HepG2 (cell line): ENCODE data around the gene ZNF324B. TPM values are rescaled to one million over a fixed set of nuclear protein-coding genes. Genes with fewer than 3 reads are reported as not detected.

ENCODE experiments used
- ATAC-seq: fragments of 200-7000 bp; cut with Tn5 transposase; 3 replicates; pipeline ENCODE4 v1.9.1; 2020; ENCODE audit warnings: mild to moderate bottlenecking, moderate library complexity
- BruUV-seq: library from RNA; stranded (reverse); fragments of 400-500 nt; replicated peaks from 2 replicates; lab custom pipeline; 2021; lab: Mats Ljungman, UMichigan
- CTCF ChIA-PET: fragments of 300-600 bp; formaldehyde crosslinking; extraction: SDS; loops from one replicate; lab custom pipeline; 2021; ENCODE audit warnings: low total read pairs, inconsistent platforms, low intra/inter-chr PET ratio; lab: Yijun Ruan, JAX
- POLR2A ChIA-PET: fragments of 350-600 bp; sonication (Branson Sonifier 250); formaldehyde crosslinking; loops from one replicate; lab custom pipeline; 2020; ENCODE audit warnings: antibody characterized with exemption, inconsistent platforms; lab: Yijun Ruan, JAX
- DNase-seq: peaks from one replicate; pipeline ENCODE4 v3.0.0-alpha.2; 2015; ENCODE audit warnings: low spot score
- FAIRE-seq: peaks from 3 replicates; lab custom pipeline; 2011; peaks lifted over from hg19 to GRCh38; lab: Jason Lieb, UNC
- H2AFZ ChIP-seq: one replicate; pipeline ENCODE4 v1.6.1; 2011; ENCODE audit warnings: low read length, inconsistent platforms
- H3K27ac ChIP-seq: fragments of 300-600 bp; 3 replicates; pipeline ENCODE4 v1.8.0; 2011; ENCODE audit warnings: mixed run types, mild to moderate bottlenecking, mixed read lengths, low read length, inconsistent platforms; ENCODE audit not compliant: insufficient read depth; ENCODE audit errors: extremely low read length
- H3K27me3 ChIP-seq, 2 experiments: fragments of 200-600 bp in 1 of 2; 2 replicates in 1 of 2; 3 replicates in 1 of 2; pipeline versions ENCODE4 v1.6.0 to v1.8.0; 2011; ENCODE audit warnings: low read length in 2 of 2, mild to moderate bottlenecking in 2 of 2, moderate library complexity in 2 of 2, inconsistent platforms in 1 of 2; ENCODE audit not compliant: insufficient read depth in 2 of 2, control insufficient read depth in 1 of 2
- H3K36me3 ChIP-seq, 2 experiments: fragments of 200-600 bp in 1 of 2; replicated peaks in 1 of 2; 2 replicates in 1 of 2; 3 replicates in 1 of 2; pipeline versions ENCODE4 v1.5.1 to v1.8.0; 2011; ENCODE audit warnings: low read length in 2 of 2, inconsistent platforms in 1 of 2; ENCODE audit not compliant: insufficient read depth in 2 of 2, control insufficient read depth in 1 of 2
- H3K4me1 ChIP-seq: 2 replicates; pipeline ENCODE4 v1.5.1; 2012; ENCODE audit warnings: low read length, inconsistent platforms; ENCODE audit not compliant: insufficient read depth
- H3K4me2 ChIP-seq: 2 replicates; pipeline ENCODE4 v1.6.0; 2011; ENCODE audit warnings: low read depth, low read length, inconsistent platforms
- H3K4me3 ChIP-seq, 3 experiments: fragments of 200-600 bp in 1 of 3; sonication (generic), shearing (Covaris generic) in 1 of 3; replicated peaks in 1 of 3; 2 replicates each; pipeline ENCODE4 v1.5.1; 2011 to 2016; ENCODE audit warnings: low read length in 3 of 3, inconsistent platforms in 2 of 3, low read depth in 2 of 3, mild to moderate bottlenecking in 2 of 3, control low read depth in 1 of 3, mixed read lengths in 1 of 3; ENCODE audit not compliant: insufficient read depth in 1 of 3
- H3K79me2 ChIP-seq: one replicate; pipeline ENCODE4 v1.6.1; 2011; ENCODE audit warnings: low read length, inconsistent platforms; ENCODE audit not compliant: insufficient read depth
- H3K9ac ChIP-seq: 2 replicates; pipeline ENCODE4 v1.6.0; 2011; ENCODE audit warnings: mild to moderate bottlenecking, low read depth, low read length, inconsistent platforms; ENCODE audit not compliant: insufficient read depth
- H3K9me3 ChIP-seq: 2 replicates; pipeline ENCODE4 v1.5.1; 2012; ENCODE audit warnings: mild to moderate bottlenecking, low read length
- H4K20me1 ChIP-seq: 2 replicates; pipeline ENCODE4 v1.6.0; 2011; ENCODE audit warnings: inconsistent platforms, mild to moderate bottlenecking, low read length, moderate library complexity; ENCODE audit not compliant: insufficient read depth
- AGO1 ChIP-seq: fragments of 200-400 bp; formaldehyde crosslinking; IDR thresholded peaks from 2 replicates; pipeline ENCODE4 v1.6.1; 2017; ENCODE audit warnings: mild to moderate bottlenecking, low read depth, low read length, moderate library complexity; ENCODE audit not compliant: poor library complexity, severe bottlenecking
- AGO2 ChIP-seq: fragments of 200-400 bp; formaldehyde crosslinking; optimal IDR thresholded peaks from 2 replicates; pipeline ENCODE3; 2017; ENCODE audit warnings: mild to moderate bottlenecking, low read depth, low read length, moderate library complexity
- BCLAF1 ChIP-seq: fragments of 450-650 bp; IDR thresholded peaks from 2 replicates; pipeline ENCODE4 v1.6.1; 2017; ENCODE audit warnings: mild to moderate bottlenecking
- BRCA1 ChIP-seq: sonication (generic); formaldehyde crosslinking; IDR thresholded peaks from 2 replicates; pipeline ENCODE4 v1.4.0; 2020; ENCODE audit warnings: missing genetic modification reagents
- ELF3 ChIP-seq: IDR thresholded peaks from 2 replicates; pipeline ENCODE4 v1.6.1; 2016; ENCODE audit warnings: missing genetic modification reagents, missing compliant biosample characterization
- HMG20B ChIP-seq: conservative IDR thresholded peaks from 2 replicates; pipeline ENCODE4 v1.6.1; 2016; ENCODE audit warnings: missing genetic modification reagents, missing compliant biosample characterization
- JARID2 ChIP-seq: sonication (generic); formaldehyde crosslinking; IDR thresholded peaks from 2 replicates; pipeline ENCODE4 v1.8.1; 2023; ENCODE audit warnings: missing genetic modification reagents, inconsistent platforms; ENCODE audit not compliant: insufficient replicate concordance
- NR1H2 ChIP-seq: sonication (generic); formaldehyde crosslinking; IDR thresholded peaks from 2 replicates; pipeline ENCODE4 v1.8.1; 2022; ENCODE audit warnings: low read depth, missing genetic modification reagents, borderline replicate concordance
- PAWR ChIP-seq: sonication (generic); formaldehyde crosslinking; IDR thresholded peaks from 2 replicates; pipeline ENCODE4 v1.4.0; 2020; ENCODE audit warnings: missing genetic modification reagents, mild to moderate bottlenecking, borderline replicate concordance
- RBM22 ChIP-seq: fragments of 200-400 bp; formaldehyde crosslinking; optimal IDR thresholded peaks from 2 replicates; pipeline ENCODE3; 2017; ENCODE audit warnings: mild to moderate bottlenecking, low read length, moderate library complexity
- SALL2 ChIP-seq: sonication (generic); formaldehyde crosslinking; IDR thresholded peaks from 2 replicates; pipeline ENCODE4 v1.8.1; 2023; ENCODE audit warnings: mild to moderate bottlenecking, missing genetic modification reagents, inconsistent platforms
- SOX5 ChIP-seq: IDR thresholded peaks from 2 replicates; pipeline ENCODE4 v1.6.1; 2016; ENCODE audit warnings: borderline replicate concordance
- TEAD2 ChIP-seq: sonication (generic); formaldehyde crosslinking; IDR thresholded peaks from 2 replicates; pipeline ENCODE4 v1.9.0; 2021; ENCODE audit warnings: missing genetic modification reagents
- THYN1 ChIP-seq: sonication (generic); formaldehyde crosslinking; IDR thresholded peaks from 2 replicates; pipeline ENCODE4 v1.8.1; 2023; ENCODE audit warnings: low read depth, mild to moderate bottlenecking, moderate library complexity, missing genetic modification reagents, borderline replicate concordance
- ZFYVE20 ChIP-seq: sonication (generic); formaldehyde crosslinking; IDR thresholded peaks from 2 replicates; pipeline ENCODE4 v1.8.0; 2023; ENCODE audit warnings: low read depth, mild to moderate bottlenecking, moderate library complexity, missing genetic modification reagents, borderline replicate concordance
- ZSCAN22 ChIP-seq: sonication (generic); formaldehyde crosslinking; IDR thresholded peaks from 2 replicates; pipeline ENCODE4 v1.4.0; 2020; ENCODE audit warnings: mild to moderate bottlenecking, missing genetic modification reagents
- WGBS: methylation state at CpG from one replicate; pipeline ENCODE4 v1.1.6; 2017; ENCODE audit warnings: low lambda C conversion rate; 5-methylcytosine and 5-hydroxymethylcytosine counted together
- in situ Hi-C: cut with HindIII; loops from 2 replicates; pipeline ENCODE4 v1.10.0; 2017; ENCODE audit warnings: low pct_unique_long_range_greater_than_20kb; ENCODE audit not compliant: extremely low pct_ligation_motif_present
- intact Hi-C: fragments of 100-400 bp; cut with micrococcal nuclease; formaldehyde crosslinking; loops from one replicate; pipeline ENCODE4 v1.10.0; 2022; ENCODE audit not compliant: unreplicated experiment
- polyA plus RNA-seq, 8 experiments: library from polyadenylated mRNA; depleted of rRNA in 3 of 8; stranded (reverse) in 7 of 8; unstranded in 1 of 8; fragments of >200 nt; fragmentation: Illumina TruSeq in 4 of 8; extraction: Trizol in 4 of 8; gene quantifications; 2 replicates each; pipeline versions ENCODE4 v1.2.1 to v1.2.3, GENCODE V29; 2011 to 2016; ENCODE audit warnings: low read depth in 4 of 8, missing spikeins in 1 of 8, mixed read lengths in 1 of 8; ENCODE audit not compliant: insufficient read depth in 1 of 8
- total RNA-seq, 5 experiments: library from RNA; depleted of rRNA; stranded (reverse); fragments of >200 nt; fragmentation: Illumina TruSeq; extraction: Trizol; gene quantifications; 2 replicates each; pipeline ENCODE4 v1.2.3, GENCODE V29; 2016; ENCODE audit warnings: low read depth in 1 of 5

ZNF324B gene
- total and polyA plus RNA-seq, 2 of the 13 experiments (the other 11 are each of a cell fraction or from before 2014, with no cell fraction given), result 0.53 to 3.0 TPM

- H3K9ac ChIP-seq, result no peak overlapping the region
- H4K20me1 ChIP-seq, result no peaks in the 10 kb centered on the region
- no peak overlapping the region for H3K4me3 ChIP-seq
- peaks cover 6% of the 10 kb centered on the region for H3K79me2 ChIP-seq
- no TSS peak for BruUV-seq
- no peaks in the 10 kb centered on the region for H3K9me3 ChIP-seq
- DNase-seq (no peak), ATAC-seq (no peak), FAIRE-seq (no peak)
- H3K27me3 ChIP-seq, result no peaks in the 10 kb centered on the region; a peak in 1 of 5 replicates
- CTCF ChIA-PET, result no interaction called here
- peaks cover 23% of the 10 kb centered on the region for H3K4me1 ChIP-seq
- peaks cover 4 to 21% of the 10 kb centered on the region in 2 experiments; a peak in 4 of 5 replicates for H3K36me3 ChIP-seq
- in situ Hi-C loops, result no loop called here
- H3K4me2 ChIP-seq, result no peak overlapping the region
- WGBS, result 100% methylated on average over 18 of the region's 39 CpGs
- no peak overlapping the region for H2AFZ ChIP-seq
- POLR2A ChIA-PET, result no interaction called here
- H3K27ac ChIP-seq, result no peak overlapping the region
- intact Hi-C loops, result no loop called here
- TF ChIP-seq AGO2, result peak; percentile 46
- no peak for TF ChIP-seq ZFYVE20 (CRISPR knock-in tag)
- TF ChIP-seq AGO1, result peak; percentile 67
Observed at GRCh38 chr19:58471736-58472135, 20.3 kb downstream of the ZNF324B start.

GRCh38 chr19:58473775-58474174, 22.4 kb downstream of the ZNF324B start:
- no peaks in the 10 kb centered on the region; a peak in 1 of 5 replicates for H3K27me3 ChIP-seq
- no peak for FAIRE-seq
- no peak overlapping the region for H3K9ac ChIP-seq
- no peak overlapping the region for H3K4me2 ChIP-seq
- no peaks in the 10 kb centered on the region for H3K79me2 ChIP-seq
- intact Hi-C loops (no loop called here), in situ Hi-C loops (no loop called here)
- H3K4me3 ChIP-seq, result no peak overlapping the region
- peaks cover 4 to 21% of the 10 kb centered on the region in 2 experiments; a peak in 4 of 5 replicates for H3K36me3 ChIP-seq
- H4K20me1 ChIP-seq, result no peaks in the 10 kb centered on the region
- ATAC-seq, result no peak
- POLR2A ChIA-PET, result no interaction called here
- CTCF ChIA-PET, result no interaction called here
- no TSS peak for BruUV-seq
- DNase-seq, result no peak
- no peak overlapping the region for H3K27ac ChIP-seq
- H3K4me1 ChIP-seq, result peaks cover 20% of the 10 kb centered on the region
- no peaks in the 10 kb centered on the region for H3K9me3 ChIP-seq
- no peak overlapping the region for H2AFZ ChIP-seq
- TF ChIP-seq SALL2 (CRISPR knock-in tag) (no peak), ZSCAN22 (CRISPR knock-in tag) (no peak), JARID2 (CRISPR knock-in tag) (no peak), ELF3 (CRISPR knock-in tag) (no peak), SOX5 (no peak), BRCA1 (CRISPR knock-in tag) (no peak), BCLAF1 (no peak), TEAD2 (no peak), AGO2 (no peak), HMG20B (no peak), PAWR (no peak), NR1H2 (CRISPR knock-in tag) (no peak), RBM22 (no peak), THYN1 (no peak)
